HG03439 (cell line): ENCODE measurements around the gene DEK.
A peak's percentile ranks its signal among the peaks of the same experiment; 100 is the strongest.
"Not testable (repeated sequence)": the region's sequence is repeated elsewhere in the genome, so short reads cannot be mapped to it uniquely, and the experiment has no call there.

Experiments
- ATAC-seq: cut with Tn5 transposase; IDR thresholded peaks from one replicate; pipeline ENCODE4 v1.9.1; 2021; ENCODE audit warnings: mild to moderate bottlenecking, moderate library complexity; ENCODE audit not compliant: unreplicated experiment

DEK gene

GRCh38 chr6:18241208-18242038, 22.9 kb downstream of the DEK start:
- ATAC-seq = no peak

GRCh38 chr6:18240230-18240629, 24.1 kb downstream of the DEK start:
- ATAC-seq = no peak

GRCh38 chr6:18237167-18237566, 27.2 kb downstream of the DEK start:
- no peak for ATAC-seq

GRCh38 chr6:18235524-18235923, 28.8 kb downstream of the DEK start:
- no peak for ATAC-seq

- no peak for ATAC-seq
These were observed 29.8 kb downstream of the DEK start for GRCh38 chr6:18234564-18234963.

GRCh38 chr6:18233770-18234169, 30.6 kb downstream of the DEK start:
- not testable (repeated sequence) for ATAC-seq

GRCh38 chr6:18231856-18232255, 32.5 kb downstream of the DEK start:
- ATAC-seq = not testable (repeated sequence)

GRCh38 chr6:18228590-18228989, 35.7 kb downstream of the DEK start:
- ATAC-seq = not testable (repeated sequence)

- not testable (repeated sequence) for ATAC-seq
These were observed 37.2 kb downstream of the DEK start for GRCh38 chr6:18227166-18227565.

GRCh38 chr6:18226451-18227105, 37.8 kb downstream of the DEK start:
- ATAC-seq = not testable (repeated sequence)

- ATAC-seq = no peak
These were observed 43.1 kb downstream of the DEK start for GRCh38 chr6:18221288-18221615.

GRCh38 chr6:18219591-18219990, 44.7 kb downstream of the DEK start:
- no peak for ATAC-seq

- no peak for ATAC-seq
These were observed 46.1 kb downstream of the DEK start for GRCh38 chr6:18218233-18218632.

GRCh38 chr6:18216411-18216810, 47.9 kb downstream of the DEK start:
- ATAC-seq = no peak

GRCh38 chr6:18215436-18215835, 48.9 kb downstream of the DEK start:
- ATAC-seq = no peak

- ATAC-seq = no peak
These were observed 50.3 kb downstream of the DEK start for GRCh38 chr6:18214003-18214402.

GRCh38 chr6:18213439-18213838, 50.9 kb downstream of the DEK start:
- ATAC-seq = no peak

GRCh38 chr6:18212231-18212630, 52.1 kb downstream of the DEK start:
- ATAC-seq = no peak

GRCh38 chr6:18211338-18211737, 53.0 kb downstream of the DEK start:
- ATAC-seq = peak; percentile 96

- no peak for ATAC-seq
These were observed 53.6 kb downstream of the DEK start for GRCh38 chr6:18210707-18211106.

GRCh38 chr6:18209539-18210197, 54.7 kb downstream of the DEK start:
- ATAC-seq = no peak

- ATAC-seq = not testable (repeated sequence)
These were observed 55.6 kb downstream of the DEK start for GRCh38 chr6:18208778-18209177.
